B cell (primary cell): ENCODE results near the gene ZMIZ1.

ENCODE experiments used
- EZH2 ChIP-seq: IDR thresholded peaks from 2 replicates; pipeline ENCODE4 v1.6.1; 2012; ENCODE audit warnings: borderline replicate concordance, low read depth, mild to moderate bottlenecking, moderate library complexity, low read length; ENCODE audit not compliant: insufficient read depth, poor library complexity, severe bottlenecking
- TF ChIP-seq, protein P1 (sequence below): fragments of 200-600 bp; IDR thresholded peaks from one replicate; pipeline ENCODE4 v1.8.0; 2022; ENCODE audit warnings: antibody characterized with exemption, mild to moderate bottlenecking

DNA sequence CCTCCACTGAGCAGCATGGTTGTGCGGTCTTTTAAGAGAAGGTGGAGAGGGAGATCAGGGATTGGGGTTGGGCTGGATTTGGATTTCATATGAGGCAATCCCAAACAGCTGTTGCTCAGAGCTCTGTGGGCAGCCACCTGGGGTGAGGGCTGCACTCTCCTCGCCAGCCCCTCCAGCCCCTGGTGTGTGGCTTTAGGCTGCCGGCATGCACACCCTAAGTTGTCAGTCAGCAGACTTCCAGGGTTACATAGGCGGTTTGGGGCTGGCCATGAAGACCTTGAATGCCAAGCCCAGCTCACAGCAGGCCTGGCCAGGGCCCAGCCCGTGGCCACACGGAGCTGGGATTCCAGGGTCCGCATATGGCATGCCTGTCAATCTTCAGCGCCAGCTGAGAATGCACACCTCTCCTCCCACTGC, 54.8 kb downstream of the ZMIZ1 start:
- TF ChIP-seq, protein P1, sequence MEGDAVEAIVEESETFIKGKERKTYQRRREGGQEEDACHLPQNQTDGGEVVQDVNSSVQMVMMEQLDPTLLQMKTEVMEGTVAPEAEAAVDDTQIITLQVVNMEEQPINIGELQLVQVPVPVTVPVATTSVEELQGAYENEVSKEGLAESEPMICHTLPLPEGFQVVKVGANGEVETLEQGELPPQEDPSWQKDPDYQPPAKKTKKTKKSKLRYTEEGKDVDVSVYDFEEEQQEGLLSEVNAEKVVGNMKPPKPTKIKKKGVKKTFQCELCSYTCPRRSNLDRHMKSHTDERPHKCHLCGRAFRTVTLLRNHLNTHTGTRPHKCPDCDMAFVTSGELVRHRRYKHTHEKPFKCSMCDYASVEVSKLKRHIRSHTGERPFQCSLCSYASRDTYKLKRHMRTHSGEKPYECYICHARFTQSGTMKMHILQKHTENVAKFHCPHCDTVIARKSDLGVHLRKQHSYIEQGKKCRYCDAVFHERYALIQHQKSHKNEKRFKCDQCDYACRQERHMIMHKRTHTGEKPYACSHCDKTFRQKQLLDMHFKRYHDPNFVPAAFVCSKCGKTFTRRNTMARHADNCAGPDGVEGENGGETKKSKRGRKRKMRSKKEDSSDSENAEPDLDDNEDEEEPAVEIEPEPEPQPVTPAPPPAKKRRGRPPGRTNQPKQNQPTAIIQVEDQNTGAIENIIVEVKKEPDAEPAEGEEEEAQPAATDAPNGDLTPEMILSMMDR = no peak
- TF ChIP-seq EZH2 = no peak
